ENCODE results near the gene DNAJC30.

- no peak for TF ChIP-seq CTCF (IDR thresholded peaks at IDR 0.05)
- no peak for TF ChIP-seq POLR2A (IDR thresholded peaks at IDR 0.05)
Measured at GRCh38 chr7:73702665-73703064, 19.4 kb upstream of the DNAJC30 start.

All from breast epithelium (tissue), 3 donors.